Measurements from ENCODE around the gene TTBK1. TPM values are rescaled to one million over a fixed set of nuclear protein-coding genes. Genes with fewer than 3 reads are reported as not detected.

The TTBK1 gene
- polyA plus RNA-seq, 1 of the 3 experiments (the other 2 are of a cell fraction) = 0.94 TPM

GRCh38 chr6:43318011-43318410 is 74.7 kb downstream of the TTBK1 start:
- no peak for DNase-seq
- Histone ChIP-seq H3K27me3 (ENCODE audit: insufficient read depth) (no peaks in the 10 kb centered on the region), H3K79me2 (ENCODE audit: insufficient read depth) (no peaks in the 10 kb centered on the region), H4K20me1 (ENCODE audit: insufficient read depth) (no peaks in the 10 kb centered on the region), H3K4me2 (no peak overlapping the region), H3K36me3 (replicated peaks in 1 of 2; ENCODE audit: control insufficient read depth in 1 of 2, insufficient read depth in 2 of 2, low read length in 1 of 2) (no peaks in the 10 kb centered on the region), H3F3A (replicated peaks; ENCODE audit: insufficient read depth) (no peaks in the 10 kb centered on the region), H3K9me2 (no peaks in the 10 kb centered on the region), H3K9ac (no peak overlapping the region), H3K27ac (ENCODE audit: low read depth in 2 of 2, low read length in 1 of 2) (no peak overlapping the region), H3K4me1 (ENCODE audit: control insufficient read depth in 1 of 2, insufficient read depth in 2 of 2, low read depth in 1 of 2, low read length in 1 of 2) (no peaks in the 10 kb centered on the region), H2AFZ (ENCODE audit: low read depth) (no peak overlapping the region), H3K4me3 (ENCODE audit: low read depth in 2 of 2, low read length in 1 of 2) (no peak overlapping the region), H3K9me3 (no peaks in the 10 kb centered on the region)
- ChIA-PET CTCF (interaction anchor here (1.1 to 1.3 kb wide), 2 partner anchors 11 to 19 kb away, joined by 3 read pairs; no protein-coding TSS in a partner anchor), POLR2A (interaction anchor here (0.6 kb wide), 1 partner anchor 121 kb away, joined by 3 read pairs; no protein-coding TSS in a partner anchor)
- no peak for TF ChIP-seq YY1 (IDR thresholded peaks at IDR 0.05; ENCODE audit: low read depth)
- TF ChIP-seq, protein P1, sequence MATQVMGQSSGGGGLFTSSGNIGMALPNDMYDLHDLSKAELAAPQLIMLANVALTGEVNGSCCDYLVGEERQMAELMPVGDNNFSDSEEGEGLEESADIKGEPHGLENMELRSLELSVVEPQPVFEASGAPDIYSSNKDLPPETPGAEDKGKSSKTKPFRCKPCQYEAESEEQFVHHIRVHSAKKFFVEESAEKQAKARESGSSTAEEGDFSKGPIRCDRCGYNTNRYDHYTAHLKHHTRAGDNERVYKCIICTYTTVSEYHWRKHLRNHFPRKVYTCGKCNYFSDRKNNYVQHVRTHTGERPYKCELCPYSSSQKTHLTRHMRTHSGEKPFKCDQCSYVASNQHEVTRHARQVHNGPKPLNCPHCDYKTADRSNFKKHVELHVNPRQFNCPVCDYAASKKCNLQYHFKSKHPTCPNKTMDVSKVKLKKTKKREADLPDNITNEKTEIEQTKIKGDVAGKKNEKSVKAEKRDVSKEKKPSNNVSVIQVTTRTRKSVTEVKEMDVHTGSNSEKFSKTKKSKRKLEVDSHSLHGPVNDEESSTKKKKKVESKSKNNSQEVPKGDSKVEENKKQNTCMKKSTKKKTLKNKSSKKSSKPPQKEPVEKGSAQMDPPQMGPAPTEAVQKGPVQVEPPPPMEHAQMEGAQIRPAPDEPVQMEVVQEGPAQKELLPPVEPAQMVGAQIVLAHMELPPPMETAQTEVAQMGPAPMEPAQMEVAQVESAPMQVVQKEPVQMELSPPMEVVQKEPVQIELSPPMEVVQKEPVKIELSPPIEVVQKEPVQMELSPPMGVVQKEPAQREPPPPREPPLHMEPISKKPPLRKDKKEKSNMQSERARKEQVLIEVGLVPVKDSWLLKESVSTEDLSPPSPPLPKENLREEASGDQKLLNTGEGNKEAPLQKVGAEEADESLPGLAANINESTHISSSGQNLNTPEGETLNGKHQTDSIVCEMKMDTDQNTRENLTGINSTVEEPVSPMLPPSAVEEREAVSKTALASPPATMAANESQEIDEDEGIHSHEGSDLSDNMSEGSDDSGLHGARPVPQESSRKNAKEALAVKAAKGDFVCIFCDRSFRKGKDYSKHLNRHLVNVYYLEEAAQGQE (IDR thresholded peaks at IDR 0.05; ENCODE audit: low read depth, low read length) = no peak
- TF ChIP-seq ELF1 (IDR thresholded peaks at IDR 0.05) = no peak
- TF ChIP-seq, protein P2, sequence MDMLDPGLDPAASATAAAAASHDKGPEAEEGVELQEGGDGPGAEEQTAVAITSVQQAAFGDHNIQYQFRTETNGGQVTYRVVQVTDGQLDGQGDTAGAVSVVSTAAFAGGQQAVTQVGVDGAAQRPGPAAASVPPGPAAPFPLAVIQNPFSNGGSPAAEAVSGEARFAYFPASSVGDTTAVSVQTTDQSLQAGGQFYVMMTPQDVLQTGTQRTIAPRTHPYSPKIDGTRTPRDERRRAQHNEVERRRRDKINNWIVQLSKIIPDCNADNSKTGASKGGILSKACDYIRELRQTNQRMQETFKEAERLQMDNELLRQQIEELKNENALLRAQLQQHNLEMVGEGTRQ (IDR thresholded peaks at IDR 0.05; ENCODE audit: borderline replicate concordance, low read depth, low read length) = no peak
- no peak for TF ChIP-seq NFIC (IDR thresholded peaks at IDR 0.05; ENCODE audit: borderline replicate concordance)
- no peak for TF ChIP-seq NRF1 (IDR thresholded peaks at IDR 0.05; ENCODE audit: low read depth, low read length)
- TF ChIP-seq TAF1 (IDR thresholded peaks at IDR 0.05; ENCODE audit: borderline replicate concordance, low read depth, low read length) = no peak
- TF ChIP-seq RXRA (IDR thresholded peaks at IDR 0.05; ENCODE audit: borderline replicate concordance, low read depth) = no peak
- no peak for TF ChIP-seq POLR2AphosphoS5 (IDR thresholded peaks at IDR 0.05; ENCODE audit: low read depth, low read length)
- no peak for TF ChIP-seq EZH2phosphoT487 (IDR thresholded peaks at IDR 0.05; ENCODE audit: borderline replicate concordance, low read depth)
- TF ChIP-seq FOXJ3 (CRISPR knock-in tag; IDR thresholded peaks at IDR 0.05) = no peak
- TF ChIP-seq SMC3 (IDR thresholded peaks at IDR 0.05; ENCODE audit: low read depth, low read length) = no peak
- WGBS (ENCODE audit: low lambda C conversion rate) = 97% methylated on average over 2 of the region's 2 CpGs

- WGBS (ENCODE audit: low lambda C conversion rate) = 0% methylated on average over 1 of the region's 1 CpG
- H3K9me2 ChIP-seq = no peaks in the 10 kb centered on the region
- CTCF ChIA-PET = no interaction called here
- H3F3A ChIP-seq (replicated peaks; ENCODE audit: insufficient read depth) = peaks cover 2% of the 10 kb centered on the region
- no peaks in the 10 kb centered on the region for H3K9me3 ChIP-seq
- TF ChIP-seq MXI1 (IDR thresholded peaks at IDR 0.05; ENCODE audit: low read depth, low read length) = no peak
- TF ChIP-seq FOXM1 (IDR thresholded peaks at IDR 0.05; ENCODE audit: low read depth) = no peak
- TF ChIP-seq, protein P3, sequence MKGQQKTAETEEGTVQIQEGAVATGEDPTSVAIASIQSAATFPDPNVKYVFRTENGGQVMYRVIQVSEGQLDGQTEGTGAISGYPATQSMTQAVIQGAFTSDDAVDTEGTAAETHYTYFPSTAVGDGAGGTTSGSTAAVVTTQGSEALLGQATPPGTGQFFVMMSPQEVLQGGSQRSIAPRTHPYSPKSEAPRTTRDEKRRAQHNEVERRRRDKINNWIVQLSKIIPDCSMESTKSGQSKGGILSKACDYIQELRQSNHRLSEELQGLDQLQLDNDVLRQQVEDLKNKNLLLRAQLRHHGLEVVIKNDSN (IDR thresholded peaks at IDR 0.05; ENCODE audit: borderline replicate concordance, low read depth) = no peak
- TF ChIP-seq GATA2 (CRISPR knock-in tag; IDR thresholded peaks at IDR 0.05) = no peak
- no peak for TF ChIP-seq RFX5 (IDR thresholded peaks at IDR 0.05; ENCODE audit: low read length)
- TF ChIP-seq ELF1 (IDR thresholded peaks at IDR 0.05) = no peak
- H2AFZ ChIP-seq (ENCODE audit: low read depth) = no peak overlapping the region
- H3K27ac ChIP-seq (ENCODE audit: low read depth in 2 of 2, low read length in 1 of 2) = no peak overlapping the region
- no peak overlapping the region for H3K4me3 ChIP-seq (ENCODE audit: low read depth in 2 of 2, low read length in 1 of 2)
- no peaks in the 10 kb centered on the region for H3K36me3 ChIP-seq (replicated peaks in 1 of 2; ENCODE audit: control insufficient read depth in 1 of 2, insufficient read depth in 2 of 2, low read length in 1 of 2)
- H3K79me2 ChIP-seq (ENCODE audit: insufficient read depth) = no peaks in the 10 kb centered on the region
- no peaks in the 10 kb centered on the region for H3K27me3 ChIP-seq (ENCODE audit: insufficient read depth)
- no peak overlapping the region for H3K9ac ChIP-seq
- no peak for DNase-seq
- H3K4me1 ChIP-seq (ENCODE audit: control insufficient read depth in 1 of 2, insufficient read depth in 2 of 2, low read depth in 1 of 2, low read length in 1 of 2) = no peaks in the 10 kb centered on the region; a peak in 1 of 4 replicates
- H4K20me1 ChIP-seq (ENCODE audit: insufficient read depth) = no peaks in the 10 kb centered on the region
- POLR2A ChIA-PET = no interaction called here
- no peak overlapping the region for H3K4me2 ChIP-seq
These were observed 82.6 kb downstream of the TTBK1 start for GRCh38 chr6:43325876-43326275.
